IPS DF 4.7 (cell line): ENCODE results near the gene BIK.
"Not testable (repeated sequence)": the region's sequence is repeated elsewhere in the genome, so short reads cannot be mapped to it uniquely, and the experiment has no call there.

ENCODE experiments used
- DNase-seq: peaks from one replicate; pipeline ENCODE4 v3.0.0-alpha.2; 2013; ENCODE audit warnings: low spot score; ENCODE audit errors: extremely low read depth

BIK gene

DNA sequence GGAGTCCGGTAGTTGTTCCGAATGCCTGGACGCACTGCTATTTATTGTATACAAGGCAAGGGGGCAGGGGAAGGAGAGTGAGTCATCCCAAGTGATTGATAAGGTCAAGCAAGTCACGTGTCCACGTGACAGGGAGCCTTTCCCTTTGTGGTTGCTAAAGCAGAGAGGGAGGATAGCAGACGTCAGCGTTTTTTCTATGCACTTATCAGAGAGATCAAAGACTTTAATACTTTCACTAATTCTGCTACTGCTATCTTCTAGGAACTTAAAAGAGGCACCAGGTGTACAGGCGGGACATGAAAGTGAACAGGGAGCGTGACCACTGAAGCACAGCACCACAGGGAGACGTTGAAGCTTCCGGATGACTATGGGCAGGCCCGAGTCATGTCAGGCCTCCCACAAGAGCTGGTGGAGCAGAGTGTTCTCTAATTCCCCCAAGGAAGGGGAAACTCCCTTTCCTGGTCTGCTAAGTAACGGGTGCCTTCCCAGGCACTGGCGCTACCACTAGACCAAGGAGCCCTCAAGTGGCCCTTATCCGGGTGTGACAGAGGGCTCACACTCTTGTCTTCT is 6.4 kb upstream of the BIK start:
- DNase-seq = not testable (repeated sequence)

GRCh38 chr22:43104950-43105349 is 5.6 kb upstream of the BIK start:
- not testable (repeated sequence) for DNase-seq

- no peak for DNase-seq
These were observed 4.2 kb upstream of the BIK start for GRCh38 chr22:43106302-43106701.

DNA sequence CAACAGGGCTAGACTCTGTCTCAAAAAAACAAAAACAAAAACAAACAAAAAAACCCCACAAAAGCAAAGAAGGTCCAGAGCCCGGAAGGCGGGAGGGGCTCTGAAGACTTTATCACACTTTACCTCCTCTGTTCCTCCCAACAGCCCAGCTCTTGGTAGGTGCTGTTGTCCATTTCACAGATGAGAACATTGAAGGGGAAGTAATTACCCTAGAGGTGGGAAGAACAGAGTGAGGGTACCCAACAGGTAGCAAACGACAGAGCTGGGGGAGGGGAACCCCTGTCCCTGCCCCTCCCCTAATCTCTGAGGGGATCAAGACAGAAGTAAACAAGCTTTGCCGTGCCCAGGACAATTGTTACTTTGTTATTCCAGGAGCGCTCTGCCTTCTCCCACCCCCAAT is 1.0 kb upstream of the BIK start:
- no peak for DNase-seq

- no peak for DNase-seq
These were observed 568 bp upstream of the BIK start for GRCh38 chr22:43109921-43110443.

GRCh38 chr22:43110927-43111623 is 525 bp downstream of the BIK start:
- no peak for DNase-seq

GRCh38 chr22:43113526-43114251 is 3.1 kb downstream of the BIK start:
- DNase-seq = no peak

DNA sequence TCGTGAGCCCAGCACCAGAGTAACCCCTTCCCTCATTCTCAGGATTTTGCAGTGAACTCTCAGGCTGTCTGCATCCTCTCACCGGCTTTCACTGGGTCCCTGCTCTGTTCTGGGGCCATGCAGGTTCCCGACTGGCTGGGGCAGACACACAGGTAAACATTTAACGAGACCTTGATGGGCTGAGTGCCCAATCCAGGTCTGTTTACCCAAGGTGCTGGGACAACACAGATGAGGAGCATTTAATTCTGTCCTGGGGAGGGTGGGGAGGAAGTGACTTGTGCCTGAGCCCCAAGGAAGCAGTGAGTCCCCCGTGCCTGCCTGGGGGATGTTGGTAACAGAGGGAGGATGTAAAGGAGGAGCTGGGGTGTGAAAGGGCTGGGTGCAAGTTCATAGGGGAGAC is 4.4 kb downstream of the BIK start:
- DNase-seq = no peak

- no peak for DNase-seq
These were observed 6.4 kb downstream of the BIK start for GRCh38 chr22:43116932-43117331.

GRCh38 chr22:43118024-43118849 is 7.7 kb downstream of the BIK start:
- no peak for DNase-seq

DNA sequence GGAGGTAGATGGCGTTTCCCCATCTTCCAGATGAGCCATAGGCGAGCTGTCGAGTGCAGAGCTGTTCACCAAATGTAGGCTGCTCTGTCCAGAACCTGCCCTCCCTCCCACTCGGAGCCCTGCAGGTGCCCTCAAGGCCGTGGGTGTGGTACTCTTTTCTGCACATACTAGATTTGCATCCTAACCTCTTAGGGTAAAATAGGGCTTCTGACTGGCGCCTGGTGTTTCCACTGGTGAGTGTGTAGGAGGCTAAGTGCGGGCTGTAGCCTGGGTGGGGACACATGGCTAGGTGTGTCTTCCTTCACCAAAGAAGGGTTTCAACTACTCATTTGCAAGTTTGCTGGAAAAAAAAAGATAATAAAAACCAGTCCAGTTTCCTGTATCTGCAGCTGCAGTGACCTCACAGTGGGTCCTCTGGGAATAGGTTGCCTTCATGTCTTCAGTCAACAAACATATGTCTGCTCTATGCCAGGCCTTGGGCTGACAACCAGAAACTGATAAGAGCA is 8.5 kb downstream of the BIK start:
- DNase-seq = no peak

DNA sequence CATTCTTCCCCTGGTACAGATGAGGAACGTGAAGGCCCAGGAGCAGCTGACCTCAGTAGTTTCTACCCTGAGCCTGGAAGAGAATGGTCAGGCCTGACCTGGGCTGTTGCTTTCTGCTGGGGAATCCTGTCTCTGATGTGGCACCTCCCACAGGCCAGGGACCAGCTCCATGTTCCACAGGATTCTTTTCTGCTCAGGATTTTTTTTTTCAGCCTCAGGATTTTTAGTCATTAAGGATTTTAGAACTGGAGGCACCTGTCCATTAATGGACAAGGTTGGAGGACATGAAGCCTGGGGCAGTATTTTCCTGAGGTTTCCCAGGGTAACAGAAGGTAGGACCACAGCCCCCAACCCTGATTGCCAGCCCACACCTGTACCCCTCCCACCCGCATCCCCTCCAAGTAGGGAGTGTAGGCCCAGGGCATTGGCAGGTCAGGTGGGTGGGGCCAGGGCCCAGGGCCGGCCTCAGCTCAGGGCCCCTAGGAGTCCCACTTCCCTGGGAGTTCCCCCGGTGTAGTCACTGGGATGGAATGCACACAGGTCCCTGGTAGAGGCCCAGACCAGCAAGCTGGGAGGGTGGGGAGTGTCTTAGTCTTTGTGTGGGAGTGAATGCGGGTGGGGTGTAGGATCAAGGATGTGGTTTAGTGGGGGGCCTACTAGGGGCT is 16.1 kb downstream of the BIK start:
- DNase-seq = no peak

DNA sequence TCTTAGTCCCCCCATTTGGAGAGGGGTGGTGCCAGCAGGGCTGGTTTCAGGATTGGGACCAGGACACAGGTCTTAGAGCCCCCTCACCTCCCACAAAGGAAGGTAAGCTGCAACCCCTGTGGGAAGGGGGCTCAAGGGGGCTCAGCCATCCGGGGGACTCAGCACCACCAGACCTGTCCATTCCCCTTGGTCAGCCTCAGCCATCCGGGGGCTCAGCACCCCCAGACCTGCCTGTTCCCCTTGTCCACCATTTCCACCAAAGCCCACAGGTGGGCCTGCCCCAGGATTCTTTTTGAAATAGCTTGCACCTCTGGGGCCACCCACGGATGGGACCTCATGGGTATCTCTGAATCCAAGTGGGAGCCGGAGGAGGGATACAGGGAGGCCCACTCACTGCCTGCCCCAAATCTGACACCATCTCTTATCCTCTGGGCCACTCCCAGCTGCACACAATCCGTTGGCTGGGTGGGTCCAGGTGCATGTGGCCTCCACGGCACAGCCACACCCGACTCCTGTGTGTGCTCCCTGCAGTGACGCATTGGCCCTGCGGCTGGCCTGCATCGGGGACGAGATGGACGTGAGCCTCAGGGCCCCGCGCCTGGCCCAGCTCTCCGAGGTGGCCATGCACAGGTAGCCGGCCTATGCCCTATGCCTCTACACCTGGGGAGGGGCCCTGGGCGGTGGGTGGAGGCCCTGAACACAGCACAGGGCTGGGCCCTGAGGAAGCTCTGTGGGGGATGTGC is 16.8 kb downstream of the BIK start:
- DNase-seq = no peak

GRCh38 chr22:43128116-43128515 is 17.6 kb downstream of the BIK start:
- no peak for DNase-seq

GRCh38 chr22:43128928-43129424 is 18.4 kb downstream of the BIK start:
- DNase-seq = no peak

GRCh38 chr22:43129426-43130425 is 19.2 kb downstream of the BIK start:
- no peak for DNase-seq

DNA sequence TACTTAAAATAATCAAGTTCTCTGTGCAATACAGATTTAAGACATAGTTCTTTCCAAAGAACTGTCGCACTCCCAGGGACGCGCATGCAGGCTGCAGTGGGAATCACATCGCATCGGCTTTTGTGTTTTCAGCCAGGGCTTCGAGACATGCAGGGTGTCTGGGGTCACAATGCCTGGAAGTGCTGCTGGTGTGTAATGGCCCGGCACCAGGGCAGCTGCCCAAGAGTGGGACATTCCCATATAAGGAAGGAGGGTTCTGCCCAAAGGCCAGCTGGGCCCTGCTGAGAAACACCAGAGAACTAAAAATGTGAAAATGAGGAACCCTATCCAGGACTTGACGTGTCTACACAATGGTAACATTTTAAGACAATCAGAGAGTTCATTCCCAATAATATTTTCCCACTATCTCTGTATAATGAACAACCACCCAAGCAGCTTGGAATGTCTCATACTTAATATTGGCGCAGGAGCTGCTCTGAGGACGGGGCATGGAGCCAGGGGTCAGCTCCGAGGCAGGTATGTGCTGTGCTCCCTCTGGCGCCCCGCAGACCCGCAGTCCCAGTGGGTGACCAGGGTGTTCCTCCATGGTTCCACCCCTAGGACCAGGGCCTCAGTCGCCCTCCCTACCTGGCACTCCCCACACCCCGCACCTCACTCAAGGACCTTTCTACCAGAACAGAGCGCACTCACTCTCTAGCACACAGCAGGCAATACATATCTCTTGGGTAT is 21.4 kb downstream of the BIK start:
- DNase-seq = no peak

GRCh38 chr22:43133401-43133800 is 22.9 kb downstream of the BIK start:
- DNase-seq = no peak
